GM21515 (cell line): ENCODE results near the gene MYL3.

Experiments used
- ATAC-seq: cut with Tn5 transposase; IDR thresholded peaks from one replicate; pipeline ENCODE4 v1.9.1; 2021; ENCODE audit not compliant: unreplicated experiment

MYL3 gene

DNA sequence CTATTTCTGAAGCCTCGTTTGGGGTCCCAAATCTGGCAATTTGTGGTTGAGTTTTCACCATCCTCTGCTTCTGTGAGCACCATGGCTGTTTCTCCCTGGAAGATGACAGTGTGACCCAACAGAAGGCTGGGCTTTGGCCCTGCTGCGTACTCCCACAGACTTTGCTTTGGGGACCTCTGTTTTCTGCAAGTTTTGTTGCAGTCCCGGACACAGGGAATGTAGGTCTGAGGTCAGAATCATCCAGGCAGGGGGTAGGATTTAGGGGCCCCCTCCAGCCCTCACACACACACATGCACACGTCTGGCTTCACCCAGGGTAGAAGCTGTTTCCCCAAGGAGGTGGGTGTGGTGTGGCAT is 20.6 kb upstream of the MYL3 start:
- ATAC-seq: no peak

DNA sequence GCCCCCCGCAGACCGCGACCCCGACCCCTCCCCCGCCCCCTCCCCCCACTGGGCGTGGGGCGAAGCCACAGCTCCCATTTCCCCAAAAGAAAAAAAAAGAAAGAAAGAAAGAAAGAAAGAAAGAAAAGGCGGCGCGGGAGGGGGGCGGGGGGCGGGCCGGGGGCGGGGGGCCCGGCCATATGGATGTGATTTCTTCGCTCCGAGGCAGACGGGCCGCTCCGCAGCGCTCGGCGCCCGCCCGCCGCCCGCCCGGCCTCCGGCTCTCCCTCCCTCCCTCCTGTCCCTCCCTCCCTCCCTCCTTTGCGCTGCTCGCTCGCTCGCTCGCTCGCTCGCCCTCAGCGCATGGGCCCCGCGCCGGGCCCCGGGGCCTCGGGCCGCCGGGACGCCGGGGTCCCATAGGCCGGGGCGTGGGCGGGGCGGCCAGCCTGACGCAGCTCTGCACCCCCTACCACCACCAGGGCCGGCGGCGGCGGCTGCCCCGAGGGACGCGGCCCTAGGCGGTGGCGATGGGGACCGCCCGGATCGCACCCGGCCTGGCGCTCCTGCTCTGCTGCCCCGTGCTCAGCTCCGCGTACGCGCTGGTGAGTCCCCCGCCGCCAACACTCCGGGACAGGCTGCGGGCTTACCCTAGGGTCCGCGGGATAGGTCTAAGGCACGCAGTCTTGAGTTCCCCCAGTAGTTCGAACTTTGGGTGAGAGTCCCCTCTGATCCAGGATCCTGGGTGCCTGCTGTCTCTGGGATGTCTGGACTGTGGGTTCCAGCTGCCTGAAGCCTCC is 20.0 kb upstream of the MYL3 start:
- ATAC-seq: no peak

DNA sequence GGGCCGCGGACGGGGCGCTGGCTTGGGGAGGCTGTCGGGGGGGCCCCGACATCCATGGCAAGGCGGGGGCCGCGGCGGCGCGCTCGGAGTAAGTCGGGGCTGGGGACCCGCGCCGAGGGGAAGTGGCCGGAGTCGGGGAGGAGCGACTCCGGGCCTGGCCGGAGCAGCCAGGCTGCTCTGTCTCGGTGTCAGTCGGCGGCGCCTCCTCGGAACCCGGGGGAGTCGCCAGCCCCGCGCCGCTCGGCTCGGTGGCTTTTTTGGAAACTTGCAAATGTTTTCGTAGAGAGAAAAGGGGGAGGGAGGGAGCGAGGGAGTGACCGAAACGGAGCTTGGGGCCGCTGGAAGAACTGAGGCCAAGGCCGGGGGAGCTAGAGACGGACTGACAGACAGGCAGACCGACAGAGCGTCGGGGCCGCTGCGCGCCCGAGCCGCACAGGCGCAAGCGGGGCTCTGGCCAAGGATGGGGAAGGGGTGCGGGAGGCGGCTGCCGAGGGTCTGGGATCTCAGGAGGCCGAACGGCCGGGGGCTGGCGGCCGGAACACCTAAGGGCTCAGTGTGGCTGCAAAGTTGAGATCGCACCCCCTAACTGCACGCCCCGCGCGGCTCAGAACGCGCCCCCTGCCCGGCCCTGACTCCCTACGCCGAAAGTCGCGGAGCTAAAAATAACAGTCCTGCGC is 19.3 kb upstream of the MYL3 start:
- no peak for ATAC-seq

DNA sequence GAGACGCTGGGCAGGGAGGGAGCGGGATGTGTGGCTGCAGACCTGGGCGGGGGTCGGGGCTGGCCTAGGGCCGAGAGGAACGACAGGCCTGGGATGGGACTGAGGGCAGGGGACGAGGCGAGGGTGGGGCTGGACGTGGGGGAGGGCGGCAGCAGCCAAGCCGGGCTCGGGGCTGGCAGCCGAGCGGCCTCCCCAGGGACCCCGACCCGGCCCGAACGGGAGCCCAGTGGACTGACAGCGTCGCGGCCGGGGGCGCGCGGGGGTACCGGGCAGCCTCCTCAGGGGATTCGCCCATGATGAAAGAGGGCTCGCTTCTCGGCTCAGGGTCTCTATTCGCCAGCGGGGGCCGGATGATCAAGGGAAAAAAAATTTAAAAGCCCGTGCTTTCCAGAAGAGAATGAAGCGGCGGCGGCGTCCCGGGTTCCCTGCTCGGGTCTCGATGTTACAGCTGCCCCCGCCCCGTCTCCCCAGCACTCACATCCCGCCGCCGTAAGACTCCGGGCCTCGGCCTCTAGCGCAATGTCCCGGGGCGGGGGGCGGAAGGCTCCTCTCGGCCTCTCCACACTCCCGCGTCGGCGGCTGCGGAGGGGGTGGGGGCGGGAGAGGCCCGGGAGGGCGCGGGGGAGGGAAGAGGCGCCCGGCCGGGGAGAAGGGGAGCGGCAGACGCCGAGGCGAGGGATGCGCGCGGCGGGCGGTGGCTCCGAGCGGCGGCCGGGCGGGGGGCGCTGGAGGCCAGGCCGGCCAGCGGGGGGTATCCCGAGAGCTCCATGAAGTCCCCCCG is 18.5 kb upstream of the MYL3 start:
- ATAC-seq: no peak

DNA sequence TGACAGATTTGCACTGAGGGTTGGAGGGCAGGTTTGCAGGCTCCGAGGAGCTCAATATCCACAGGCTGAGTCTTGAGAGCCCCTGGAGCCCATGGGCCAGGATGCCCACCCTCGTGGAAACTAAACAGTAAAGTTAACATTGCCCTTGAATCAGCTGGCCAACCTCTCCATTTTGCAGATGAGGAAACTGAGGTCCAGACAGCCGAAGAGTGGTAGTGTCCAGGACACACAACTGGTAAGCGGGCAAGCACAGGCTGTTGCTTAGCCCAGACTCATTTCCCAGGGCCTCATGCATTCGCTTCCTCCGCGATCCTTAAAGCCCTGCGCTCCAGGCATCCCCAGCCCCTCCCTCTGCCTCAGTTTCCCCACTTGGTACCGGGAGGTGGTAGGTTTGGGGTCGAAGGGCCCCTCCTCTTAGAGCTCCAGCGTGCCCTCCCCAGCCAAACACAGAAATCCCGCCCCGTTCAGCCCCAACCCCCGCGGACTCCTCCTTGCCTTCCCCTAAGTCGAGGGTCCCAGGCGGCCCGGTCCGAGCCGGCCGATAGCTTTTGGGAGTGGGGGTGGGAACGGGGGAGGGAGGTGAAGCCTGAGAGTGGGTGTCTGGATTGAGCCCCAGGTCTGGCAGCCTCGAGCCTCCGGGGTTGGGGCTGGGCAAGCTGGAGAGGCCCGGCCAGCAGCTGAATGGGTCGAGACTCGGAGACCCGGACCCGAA is 17.8 kb upstream of the MYL3 start:
- no peak for ATAC-seq

DNA sequence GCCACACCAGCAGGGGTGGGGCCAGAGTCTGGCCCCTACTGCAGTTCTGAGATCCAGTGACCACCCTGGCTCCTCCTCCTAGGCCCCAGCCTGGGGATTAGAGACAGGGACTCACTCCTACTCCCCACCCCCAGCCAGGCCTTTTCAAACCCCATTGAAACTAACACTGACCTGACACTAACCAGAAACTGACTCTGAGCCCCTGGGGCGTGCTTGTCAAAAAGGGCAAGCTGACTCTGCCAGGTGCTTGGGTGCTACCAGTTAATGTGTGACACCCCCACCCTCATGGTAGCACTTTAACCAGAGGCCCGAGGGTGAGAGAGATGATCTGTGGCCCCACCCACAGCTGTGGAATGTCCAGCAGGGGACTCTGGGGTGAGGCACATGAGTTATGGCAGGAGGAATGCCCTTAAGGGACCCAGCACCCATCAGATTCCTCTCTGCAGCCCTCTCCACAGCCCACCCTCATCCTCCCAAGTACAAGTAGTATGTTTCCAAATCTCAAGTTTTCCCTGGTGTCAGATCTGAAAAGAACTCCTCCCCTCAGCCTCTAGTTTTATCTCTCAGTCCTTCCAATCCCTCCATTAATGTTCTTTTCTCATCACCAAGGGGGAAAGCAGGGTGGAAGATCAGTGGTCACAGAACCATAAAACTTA is 15.7 kb upstream of the MYL3 start:
- ATAC-seq: no peak

DNA sequence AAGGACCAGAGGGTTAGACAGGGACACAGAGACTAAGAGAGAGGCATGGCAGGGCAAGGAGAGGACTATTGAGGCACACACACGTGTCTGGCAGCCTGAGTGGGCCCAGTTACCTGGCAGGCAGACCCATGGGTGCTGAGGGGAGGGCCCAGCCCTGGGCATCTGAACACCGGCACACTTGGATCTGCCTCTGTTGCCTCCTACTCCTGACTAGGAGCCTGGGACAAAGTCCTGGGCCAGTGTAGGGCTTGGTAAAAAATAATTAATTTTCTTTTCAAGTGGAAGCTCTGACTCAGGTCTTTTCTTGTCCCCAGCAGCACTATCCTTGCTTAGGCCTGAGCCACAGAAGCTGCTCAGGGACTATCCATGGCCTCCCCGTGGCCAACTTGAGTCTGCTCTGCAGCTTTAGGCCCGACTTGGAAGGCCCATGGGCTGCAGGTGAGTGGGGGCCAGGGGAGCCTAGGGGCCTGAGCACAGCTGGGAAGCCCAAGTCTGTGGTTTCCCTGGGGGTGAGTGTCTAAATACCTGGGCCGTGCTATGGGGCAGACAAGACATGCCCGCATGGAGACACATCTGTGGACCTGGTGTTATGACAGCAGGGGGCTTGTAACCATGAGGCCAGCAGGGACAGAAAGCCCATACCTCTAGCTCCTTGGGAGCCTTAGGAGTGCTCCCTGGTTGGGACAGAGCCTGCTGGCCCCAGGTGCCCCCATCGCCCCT is 14.3 kb upstream of the MYL3 start, which contains the start of gene PTH1R:
Gene PTH1R, plus strand, starts transcription at position 316 of the 720 bp plus-strand sequence. CDS start 5,839 bp downstream, outside the sequence.
- ATAC-seq: no peak

DNA sequence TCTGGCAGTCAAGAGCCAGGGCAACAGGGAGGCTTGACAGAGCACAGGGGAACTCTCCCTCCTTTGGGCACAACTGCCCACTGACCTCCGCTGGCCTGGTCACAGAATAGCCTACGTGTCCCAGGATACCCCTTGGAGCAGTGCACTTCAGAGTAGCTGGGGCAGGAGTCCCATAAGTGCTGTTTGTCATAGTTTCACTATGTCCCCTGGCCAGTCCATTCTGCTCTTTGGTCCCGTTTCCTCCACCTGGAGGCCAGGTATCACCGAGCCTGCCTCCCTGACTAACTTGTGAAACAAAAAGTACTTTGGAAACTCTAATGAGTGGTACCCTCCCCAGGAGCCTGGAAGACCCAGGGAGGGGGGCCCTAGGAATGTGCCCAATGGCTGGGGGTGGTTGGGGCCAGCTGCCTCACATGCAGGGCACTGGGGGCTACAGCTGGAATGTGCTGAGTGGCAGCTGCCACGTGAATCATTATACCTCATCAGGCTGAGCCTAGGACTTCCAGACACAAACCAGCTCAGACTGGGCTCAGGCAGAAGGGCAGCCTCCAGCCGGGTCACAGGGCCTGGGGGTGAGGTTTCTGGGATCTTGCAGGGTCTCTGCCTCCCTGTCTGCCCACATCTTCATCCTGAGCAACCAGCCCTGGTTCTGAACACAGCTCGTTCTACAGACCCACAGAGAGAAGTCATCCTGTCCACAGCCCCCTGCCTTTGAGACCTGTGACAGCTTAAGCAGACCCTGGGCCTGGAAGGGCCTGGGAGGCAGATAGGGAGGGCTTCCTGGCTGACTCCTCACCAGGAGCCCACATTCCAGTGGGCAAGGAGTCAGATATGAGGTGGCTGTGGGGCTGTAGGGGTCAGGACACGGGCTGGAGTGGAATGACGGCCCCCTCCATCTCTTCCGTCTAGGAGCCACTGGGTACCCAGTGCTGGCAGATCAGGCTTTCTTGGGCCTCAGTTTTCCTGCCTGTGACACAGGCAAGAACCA is 13.4 kb upstream of the MYL3 start:
- no peak for ATAC-seq

DNA sequence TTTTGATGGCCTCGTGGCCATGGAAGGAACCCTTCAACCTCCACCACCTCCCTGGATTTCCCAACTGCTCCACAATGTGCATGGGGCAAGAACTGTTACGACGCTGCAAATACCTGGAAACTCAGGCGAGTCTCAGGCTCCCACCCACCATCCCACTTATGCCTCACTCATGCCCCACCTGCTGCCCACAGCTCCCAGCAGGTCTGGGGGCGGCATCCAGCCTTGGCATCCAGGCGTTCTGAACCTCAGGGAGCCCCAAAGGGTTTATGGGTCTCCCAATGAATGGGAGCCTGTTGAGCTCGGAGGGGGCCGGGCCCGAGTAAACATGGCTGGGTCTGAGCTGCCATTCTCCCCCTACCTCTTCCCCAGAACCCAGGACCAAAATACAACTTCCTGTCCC is 12.3 kb upstream of the MYL3 start:
- no peak for ATAC-seq

DNA sequence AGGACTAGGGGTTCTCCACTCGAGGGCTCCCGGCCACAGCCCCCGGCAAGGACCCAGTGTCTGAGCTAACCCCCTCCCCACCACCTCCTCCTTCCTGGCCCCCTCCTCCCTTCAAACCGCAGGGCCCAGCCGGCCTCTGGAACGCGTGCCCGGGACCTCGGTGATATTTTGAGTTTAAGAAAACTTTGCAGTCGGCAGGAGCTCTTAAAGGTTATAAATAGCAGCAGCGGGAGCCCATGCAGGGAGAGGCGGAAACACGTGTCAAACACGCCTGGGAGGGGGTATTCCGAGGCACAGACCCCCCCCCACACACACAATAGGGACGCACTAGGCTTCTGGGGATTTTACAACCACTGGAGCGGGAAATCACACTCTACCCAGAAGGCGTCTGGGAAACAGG is 11.2 kb upstream of the MYL3 start:
- ATAC-seq: no peak

DNA sequence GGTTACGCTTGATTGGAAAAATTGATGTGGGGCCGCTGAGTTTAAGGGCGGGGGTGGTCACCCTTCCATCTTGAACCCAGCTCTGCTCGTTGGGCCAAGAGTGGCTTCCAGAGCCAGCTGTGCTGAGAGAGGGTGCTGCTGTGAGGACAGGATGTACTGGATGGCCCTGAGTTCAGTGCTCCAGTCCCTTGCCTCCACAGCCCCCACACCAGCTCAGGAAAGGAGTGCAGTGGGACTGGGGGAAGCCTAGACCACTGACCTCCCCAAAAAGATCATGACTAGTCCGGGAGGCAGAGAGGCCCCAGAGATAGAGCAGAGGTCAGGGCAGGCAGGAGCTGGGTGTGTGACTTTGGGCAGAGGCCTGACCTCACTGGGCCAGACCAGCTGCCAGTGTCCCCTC is 10.3 kb upstream of the MYL3 start:
- no peak for ATAC-seq

DNA sequence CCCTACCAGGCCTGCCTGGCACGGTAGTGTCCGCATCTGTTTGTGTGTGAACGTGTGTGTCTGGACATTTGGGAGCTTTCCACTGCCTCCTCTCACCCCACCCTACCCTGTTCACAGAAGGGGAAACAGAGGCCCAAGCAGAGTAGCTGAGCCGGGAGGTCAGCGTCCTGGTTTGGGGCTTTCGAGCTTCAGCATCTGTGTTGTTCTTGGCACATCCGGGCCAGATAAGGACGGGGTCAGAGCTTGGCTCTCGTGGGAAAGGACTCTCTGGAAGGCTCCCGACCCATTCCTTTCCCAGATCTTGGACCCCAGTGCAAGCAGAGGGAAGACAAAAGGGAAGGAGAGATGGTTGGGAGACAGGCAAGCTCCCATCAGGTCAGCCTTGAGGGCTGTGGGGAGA is 8.0 kb upstream of the MYL3 start:
- ATAC-seq: no peak

DNA sequence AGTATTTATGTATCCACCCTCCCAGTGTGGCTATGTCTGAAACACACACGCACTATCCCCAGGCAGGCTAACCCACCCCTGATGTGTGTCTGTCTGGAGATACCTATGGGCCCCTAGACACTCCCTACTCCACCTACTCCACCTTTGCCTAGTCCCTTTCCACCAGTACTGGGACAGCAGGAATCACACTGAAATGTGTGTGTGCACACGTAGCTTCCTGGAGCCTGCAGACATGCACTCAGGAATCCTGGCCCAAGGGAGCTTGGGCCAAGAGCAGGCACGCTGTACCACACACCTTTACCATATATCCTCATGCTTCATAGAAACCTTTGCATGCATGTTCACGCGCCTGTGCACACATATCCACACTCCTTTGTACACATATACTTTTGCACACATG is 7.4 kb upstream of the MYL3 start:
- no peak for ATAC-seq

DNA sequence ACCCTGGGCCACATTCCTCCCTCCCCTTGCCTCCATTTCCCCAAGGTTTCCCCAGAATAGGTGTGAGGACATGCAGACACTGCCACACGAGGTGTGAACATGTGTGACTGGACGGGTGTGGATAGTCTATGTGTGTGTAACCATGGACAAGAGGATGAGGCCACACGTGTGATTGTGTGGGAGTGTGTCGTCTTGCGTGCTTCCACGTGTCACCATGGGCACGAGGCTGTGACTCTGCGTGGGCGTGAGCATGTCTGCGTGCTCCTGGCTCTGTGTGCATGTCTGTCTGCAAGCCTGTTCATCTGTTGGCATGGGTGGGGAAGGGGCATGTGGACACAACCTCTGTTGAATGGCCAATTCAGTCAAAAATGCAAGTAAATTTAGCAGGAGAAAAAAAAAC is 6.2 kb upstream of the MYL3 start:
- ATAC-seq: no peak

DNA sequence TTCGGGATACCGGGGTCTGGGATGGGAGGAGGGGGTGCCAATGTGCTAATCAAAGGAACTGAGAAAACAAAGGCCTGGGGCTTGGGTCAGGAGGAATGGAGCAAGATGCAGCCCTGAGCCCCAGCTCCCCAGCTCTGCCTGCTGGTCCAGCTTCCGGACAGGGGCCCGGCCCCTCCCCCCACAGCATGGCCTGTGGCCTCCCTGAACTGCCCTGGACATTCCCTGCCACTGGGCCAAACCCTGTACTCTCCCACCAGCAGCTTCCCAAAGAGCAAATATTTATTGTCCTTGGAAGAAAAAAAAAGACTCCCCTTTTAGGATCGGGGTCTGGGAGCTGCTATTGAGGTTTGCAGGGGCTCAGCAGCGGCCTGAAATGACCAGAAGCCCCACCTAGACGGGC is 5.7 kb upstream of the MYL3 start:
- ATAC-seq: no peak

DNA sequence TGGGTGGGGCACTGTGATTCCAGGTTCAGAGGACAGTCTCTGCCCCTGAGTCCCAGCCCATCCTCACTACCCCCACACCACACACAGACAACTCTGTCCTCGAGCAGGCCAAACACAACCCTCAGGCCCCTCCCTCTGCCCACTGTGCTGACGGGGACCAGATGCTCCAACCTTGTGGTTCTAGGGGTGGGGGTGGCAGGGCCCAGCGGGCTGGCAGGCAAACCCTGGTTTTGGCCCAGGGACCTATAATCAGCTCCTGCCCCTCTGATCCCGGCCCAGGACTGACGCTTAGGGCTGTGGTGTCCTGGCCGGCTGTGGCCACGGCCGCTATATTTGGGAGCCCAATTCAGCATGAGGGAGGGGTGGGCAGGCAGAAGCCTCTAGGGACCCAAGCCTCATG is 5.0 kb upstream of the MYL3 start:
- no peak for ATAC-seq

DNA sequence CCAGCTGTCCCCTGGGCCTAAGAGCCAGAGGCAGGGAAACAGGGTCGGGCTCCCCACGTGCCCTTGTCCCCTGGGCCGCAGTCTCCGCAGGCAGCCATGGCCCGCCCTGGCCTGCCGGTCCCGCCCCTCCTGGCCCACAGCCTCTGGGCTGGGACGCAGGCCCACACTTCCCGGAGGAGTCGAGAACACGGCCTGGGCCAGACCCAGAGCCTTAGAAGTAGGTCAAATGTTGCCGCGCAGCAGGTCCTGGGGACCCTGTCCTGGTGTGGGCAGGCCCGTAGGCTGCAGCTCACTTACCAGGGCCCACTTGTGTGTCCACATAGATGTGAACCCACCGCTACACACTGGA is 4.3 kb upstream of the MYL3 start:
- no peak for ATAC-seq

DNA sequence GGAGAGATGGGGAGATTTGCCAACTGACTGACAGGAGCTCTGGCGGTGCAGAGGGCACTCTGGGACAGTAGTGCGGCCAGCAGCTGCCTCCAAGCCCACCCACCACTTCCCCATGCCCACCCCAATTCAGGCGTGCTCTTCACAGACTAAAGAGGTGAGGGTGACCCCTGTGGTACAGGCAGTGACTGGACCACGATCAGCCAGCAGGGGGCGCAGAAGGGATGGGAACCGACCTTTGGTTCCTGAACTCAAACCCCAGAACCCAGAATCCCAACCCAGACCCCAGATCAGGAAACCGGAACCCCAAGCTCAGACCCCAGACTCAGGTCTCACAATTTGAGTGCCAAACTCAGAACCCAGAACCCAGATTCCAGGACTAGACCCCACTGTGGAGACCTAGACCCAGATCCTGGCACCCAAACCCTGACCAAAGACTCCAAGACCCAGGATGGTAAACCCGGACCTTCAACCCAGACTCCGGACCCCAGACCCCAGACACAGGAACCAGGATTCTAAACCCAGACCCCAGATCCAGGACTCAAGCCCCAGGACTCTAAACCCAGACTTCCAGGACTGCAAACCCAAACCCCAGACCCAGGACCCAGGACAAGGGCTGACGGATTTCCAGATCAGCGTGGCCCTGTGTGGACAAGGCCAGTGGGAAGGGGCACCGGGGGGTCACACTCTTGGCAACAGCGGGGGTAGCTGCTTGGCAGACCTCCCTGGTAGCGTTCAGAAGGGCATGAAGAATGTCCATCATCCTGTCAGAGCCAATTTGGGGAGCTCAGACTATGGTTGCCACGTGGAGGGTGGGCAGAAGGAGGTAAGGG is 3.7 kb upstream of the MYL3 start:
- no peak for ATAC-seq
